Bone marrow (tissue), 2 donors: Measurements from ENCODE around the gene HAGHL.

Experiments used
- DNase-seq, 2 donors: peaks; one replicate each; lab custom pipeline; 2025; lab: John Stamatoyannopoulos, UW

The HAGHL gene

GRCh38 chr16:726438-727290 lies at the start of gene HAGHL, which contains the start of gene CCDC78:
HAGHL (plus strand) TSS chr16:727106; CDS start chr16:727510, 404 bp downstream.
CCDC78 (minus strand) TSS chr16:726443; CDS start chr16:726367, 76 bp downstream.
- DNase-seq, result no peak

- no peak for DNase-seq
Observed at GRCh38 chr16:677316-678190, 49.4 kb upstream of the HAGHL start.

GRCh38 chr16:678209-678857 lies 48.6 kb upstream of the HAGHL start:
- no peak for DNase-seq

GRCh38 chr16:678858-679813 lies 47.8 kb upstream of the HAGHL start:
- DNase-seq, result peak; percentile 33 to 76

GRCh38 chr16:679814-680624 lies 46.9 kb upstream of the HAGHL start, which contains the start of gene STUB1:
STUB1 (plus strand) TSS chr16:680410; CDS start chr16:680526, 116 bp downstream.
- DNase-seq, result peak; percentile 66 to 82

GRCh38 chr16:680625-680945 lies 46.3 kb upstream of the HAGHL start:
- no peak for DNase-seq

- peak in 1 of 2 donors; percentile 9 for DNase-seq
Observed at GRCh38 chr16:680967-681745, 45.8 kb upstream of the HAGHL start.

GRCh38 chr16:681746-682427 lies 45.0 kb upstream of the HAGHL start:
- DNase-seq, result no peak

- no peak for DNase-seq
Observed at GRCh38 chr16:682493-683395, 44.2 kb upstream of the HAGHL start.

- DNase-seq, result no peak
Observed at GRCh38 chr16:683396-684070, 43.4 kb upstream of the HAGHL start.

GRCh38 chr16:684071-684794 lies 42.7 kb upstream of the HAGHL start, which contains the start of gene JMJD8:
JMJD8 (minus strand) TSS chr16:684334; CDS start chr16:684319, 15 bp downstream.
- peak; percentile 74 to 87 for DNase-seq

GRCh38 chr16:684961-685696 lies 41.8 kb upstream of the HAGHL start:
- DNase-seq, result no peak

GRCh38 chr16:685967-686366 lies 40.9 kb upstream of the HAGHL start:
- peak in 1 of 2 donors; percentile 9 for DNase-seq

- no peak for DNase-seq
Observed at GRCh38 chr16:686459-687260, 40.2 kb upstream of the HAGHL start.

GRCh38 chr16:687499-687898 lies 39.4 kb upstream of the HAGHL start:
- no peak for DNase-seq
